Ascending aorta (tissue), 2 donors: ENCODE data around the gene JAZF1. TPM values are rescaled to one million over a fixed set of nuclear protein-coding genes. Genes with fewer than 3 reads are reported as not detected.
A peak's percentile ranks its signal among the peaks of the same experiment; 100 is the strongest.

Source experiments
- DNase-seq, 2 donors: peaks; one replicate each; pipeline ENCODE4 v3.0.0-alpha.2; 2019; ENCODE audit warnings: low spot score in 2 of 2
- H3K27ac ChIP-seq, 2 donors: fragments of 200-600 bp; sonication (generic); one replicate each; pipeline ENCODE4 v1.5.1; 2016 to 2017; ENCODE audit warnings: mild to moderate bottlenecking in 1 of 2
- H3K27me3 ChIP-seq: fragments of 200-600 bp; sonication (generic); one replicate; pipeline ENCODE4 v1.5.1; 2017
- H3K36me3 ChIP-seq, 2 donors: fragments of 200-600 bp; sonication (generic); one replicate each; pipeline ENCODE4 v1.5.1; 2016
- H3K4me1 ChIP-seq, 2 donors: fragments of 200-600 bp; sonication (generic); one replicate each; pipeline ENCODE4 v1.5.1; 2016 to 2017; ENCODE audit warnings: mild to moderate bottlenecking in 1 of 2
- H3K4me3 ChIP-seq, 2 donors: fragments of 200-600 bp; sonication (generic); one replicate each; pipeline ENCODE4 v1.5.1; 2016 to 2017; ENCODE audit warnings: mild to moderate bottlenecking in 1 of 2
- H3K9me3 ChIP-seq, 2 donors: fragments of 200-600 bp; sonication (generic); one replicate each; pipeline ENCODE4 v1.5.1; 2016
- CTCF ChIP-seq, 3 experiments: fragments of 200-600 bp in 2 of 3; fragments of 450-650 bp in 1 of 3; sonication (generic) in 2 of 3; IDR thresholded peaks; one replicate each; pipeline ENCODE4 v1.5.1; 2016 to 2019; ENCODE audit warnings: antibody characterized with exemption in 3 of 3, mild to moderate bottlenecking in 1 of 3, moderate library complexity in 1 of 3
- intact Hi-C: fragments of 100-400 bp; cut with DNase I; formaldehyde crosslinking; loops from one replicate; pipeline ENCODE4 v1.15.1; 2023
- total RNA-seq: library from RNA; depleted of rRNA; stranded (reverse); fragments of >200 nt; gene quantifications from one replicate; pipeline ENCODE4 v1.1.0, GENCODE V29; 2016

JAZF1 gene
- total RNA-seq, 1 donor from 2014 or later, result 37.7 TPM

DNA sequence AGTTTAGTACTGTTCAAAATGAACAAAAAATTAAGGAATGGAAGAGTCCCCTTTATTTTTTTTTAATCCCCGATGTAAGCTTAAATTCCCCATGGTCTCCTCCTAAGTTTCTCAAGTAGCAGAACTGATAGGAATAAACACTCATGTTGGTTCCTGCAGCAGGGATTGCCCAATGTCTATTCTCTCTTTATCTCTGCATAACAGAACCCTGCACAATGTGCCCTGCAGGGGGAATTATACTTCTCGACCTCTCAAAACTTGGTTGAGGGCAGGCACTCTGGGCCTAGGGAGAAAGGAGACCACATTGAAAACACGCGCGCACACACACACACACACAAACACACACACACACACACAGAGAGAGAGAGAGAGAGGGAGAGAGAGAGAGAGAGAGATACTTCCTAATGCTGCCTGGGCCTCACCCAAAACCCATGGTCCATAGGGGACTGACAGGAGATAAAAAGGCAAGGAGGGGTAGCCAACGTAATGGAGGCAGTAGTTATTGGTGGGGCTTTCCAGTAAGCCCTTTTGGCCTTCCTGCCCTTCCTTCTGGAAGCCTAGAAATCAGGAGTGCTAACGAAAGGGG, 22.7 kb downstream of the JAZF1 start:
- intact Hi-C loops, result no loop called here
- TF ChIP-seq CTCF (IDR thresholded peaks at IDR 0.05), result no peak
- DNase-seq, result no peak
- H3K9me3 ChIP-seq, result no peaks in the 10 kb centered on the region
- H3K4me3 ChIP-seq, result no peak overlapping the region
- H3K36me3 ChIP-seq, result no peaks in the 10 kb centered on the region
- H3K27ac ChIP-seq, result no peak overlapping the region
- peaks cover 3 to 13% of the 10 kb centered on the region in 2 donors for H3K4me1 ChIP-seq
- H3K27me3 ChIP-seq, result no peaks in the 10 kb centered on the region

- H3K36me3 ChIP-seq, result no peaks in the 10 kb centered on the region
- H3K27me3 ChIP-seq, result no peaks in the 10 kb centered on the region
- DNase-seq, result no peak
- intact Hi-C loops, result no loop called here
- no peak overlapping the region for H3K27ac ChIP-seq
- no peaks in the 10 kb centered on the region for H3K9me3 ChIP-seq
- H3K4me3 ChIP-seq, result no peak overlapping the region
- no peak for TF ChIP-seq CTCF (IDR thresholded peaks at IDR 0.05)
- H3K4me1 ChIP-seq, result peaks cover 3 to 13% of the 10 kb centered on the region in 2 donors
Measured at GRCh38 chr7:28157076-28157745, 23.4 kb downstream of the JAZF1 start.

DNA sequence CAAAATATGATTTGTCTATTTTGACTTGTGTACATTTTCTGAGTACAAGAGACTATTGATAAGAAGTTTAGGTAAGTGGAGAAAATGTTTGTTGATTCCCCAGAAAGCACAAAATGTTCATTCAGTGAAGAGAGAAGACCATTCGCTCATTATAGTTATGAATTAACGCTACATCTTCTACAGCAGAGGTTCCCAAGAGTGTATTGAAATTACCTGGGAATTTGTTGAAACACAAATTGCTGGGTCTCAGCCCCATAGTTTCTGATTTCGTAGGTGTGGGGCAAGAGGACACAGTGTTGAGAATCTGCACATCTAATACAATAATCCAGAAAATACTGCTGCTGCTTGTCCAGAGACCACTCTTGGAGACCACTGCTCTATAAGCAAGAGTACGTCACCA, 24.2 kb downstream of the JAZF1 start:
- Histone ChIP-seq H3K4me3 (no peak overlapping the region), H3K27me3 (no peaks in the 10 kb centered on the region), H3K36me3 (no peaks in the 10 kb centered on the region), H3K4me1 (peaks cover 3 to 13% of the 10 kb centered on the region in 2 donors), H3K27ac (no peak overlapping the region), H3K9me3 (no peaks in the 10 kb centered on the region)
- no peak for DNase-seq
- TF ChIP-seq CTCF (IDR thresholded peaks at IDR 0.05), result no peak
- intact Hi-C loops, result no loop called here

DNA sequence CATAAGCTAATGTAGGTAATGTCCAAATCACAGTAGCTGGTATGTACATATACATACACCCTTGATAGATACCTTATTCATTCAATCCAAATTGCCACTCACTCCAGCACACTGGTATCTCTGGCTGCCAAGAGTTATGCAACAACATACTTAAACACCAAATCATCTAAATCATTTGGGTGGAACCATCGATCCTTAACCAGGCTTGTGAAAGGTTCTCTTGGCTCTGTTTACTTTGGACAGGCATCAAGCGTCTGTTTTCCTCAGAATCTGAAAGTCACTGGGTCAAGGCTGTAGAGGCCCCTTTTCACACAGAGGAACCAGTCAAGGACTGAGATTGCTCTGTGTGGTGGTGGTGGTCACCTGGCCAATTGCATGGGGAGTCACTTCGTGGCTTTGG, 24.6 kb downstream of the JAZF1 start:
- H3K4me1 ChIP-seq, result peaks cover 3 to 13% of the 10 kb centered on the region in 2 donors
- TF ChIP-seq CTCF (IDR thresholded peaks at IDR 0.05), result no peak
- H3K27ac ChIP-seq, result peak overlapping the region in 1 of 2 donors; percentile 29
- DNase-seq, result no peak
- H3K9me3 ChIP-seq, result no peaks in the 10 kb centered on the region
- no peak overlapping the region for H3K4me3 ChIP-seq
- H3K27me3 ChIP-seq, result no peaks in the 10 kb centered on the region
- no peaks in the 10 kb centered on the region for H3K36me3 ChIP-seq
- intact Hi-C loops, result no loop called here

- Histone ChIP-seq H3K36me3 (no peaks in the 10 kb centered on the region), H3K27me3 (no peaks in the 10 kb centered on the region), H3K27ac (peak overlapping the region in 1 of 2 donors; percentile 29), H3K4me1 (peaks cover 3 to 13% of the 10 kb centered on the region in 2 donors), H3K4me3 (no peak overlapping the region), H3K9me3 (no peaks in the 10 kb centered on the region)
- TF ChIP-seq CTCF (IDR thresholded peaks at IDR 0.05), result no peak
- intact Hi-C loops, result no loop called here
- no peak for DNase-seq
Measured at GRCh38 chr7:28155019-28155660, 25.5 kb downstream of the JAZF1 start.
